ENCODE data around the gene MTG2.

The MTG2 gene

GRCh38 chr20:62186887-62187866, 4.3 kb downstream of the MTG2 start:
- no peak for DNase-seq

- DNase-seq: no peak
Measured at GRCh38 chr20:62190639-62191411, 8.0 kb downstream of the MTG2 start.

GRCh38 chr20:62191781-62192559, 9.1 kb downstream of the MTG2 start:
- no peak for DNase-seq

GRCh38 chr20:62192635-62193034, 9.8 kb downstream of the MTG2 start:
- DNase-seq: no peak

GRCh38 chr20:62193079-62194025, 10.5 kb downstream of the MTG2 start:
- DNase-seq: no peak

- no peak for DNase-seq
Measured at GRCh38 chr20:62195075-62195405, 12.2 kb downstream of the MTG2 start.

- no peak for DNase-seq
Measured at GRCh38 chr20:62195736-62196135, 12.9 kb downstream of the MTG2 start.

GRCh38 chr20:62196286-62196685, 13.5 kb downstream of the MTG2 start:
- DNase-seq: no peak

GRCh38 chr20:62197311-62197710, 14.5 kb downstream of the MTG2 start:
- no peak for DNase-seq

GRCh38 chr20:62197801-62198200, 15.0 kb downstream of the MTG2 start:
- DNase-seq: no peak

- no peak for DNase-seq
Measured at GRCh38 chr20:62198496-62198895, 15.7 kb downstream of the MTG2 start.

- no peak for DNase-seq
Measured at GRCh38 chr20:62198931-62199330, 16.1 kb downstream of the MTG2 start.

- DNase-seq: no peak
Measured at GRCh38 chr20:62200491-62201172, 17.8 kb downstream of the MTG2 start.

GRCh38 chr20:62201173-62202082, 18.6 kb downstream of the MTG2 start:
- DNase-seq: no peak

GRCh38 chr20:62202083-62202395, 19.2 kb downstream of the MTG2 start:
- no peak for DNase-seq

- no peak for DNase-seq
Measured at GRCh38 chr20:62202676-62203377, 20.0 kb downstream of the MTG2 start.

- DNase-seq: no peak
Measured at GRCh38 chr20:62203378-62204030, 20.7 kb downstream of the MTG2 start.

GRCh38 chr20:62205618-62206387, 23.0 kb downstream of the MTG2 start:
- no peak for DNase-seq

Measured in midbrain (tissue), 1 donor.